Measurements from ENCODE around the gene SLC35B1. TPM values are rescaled to one million over a fixed set of nuclear protein-coding genes. Genes with fewer than 3 reads are reported as not detected.

SLC35B1 gene
- total RNA-seq, 3 donors from 2014 or later: 31.7 to 60.3 (median 41.5) TPM

- ATAC-seq (no peak), DNase-seq (no peak)
- Histone ChIP-seq H3K9me3 (no peaks in the 10 kb centered on the region), H3K36me3 (ENCODE audit: low read depth) (no peaks in the 10 kb centered on the region), H3K4me3 (no peak overlapping the region), H3K4me1 (ENCODE audit: low read depth) (no peaks in the 10 kb centered on the region)
- intact Hi-C loops (cut with DNase I, micrococcal nuclease): no loop called here
- TF ChIP-seq CTCF (IDR thresholded peaks at IDR 0.05): no peak
These were observed 18.9 kb downstream of the SLC35B1 start for GRCh38 chr17:49688848-49689247.

DNA sequence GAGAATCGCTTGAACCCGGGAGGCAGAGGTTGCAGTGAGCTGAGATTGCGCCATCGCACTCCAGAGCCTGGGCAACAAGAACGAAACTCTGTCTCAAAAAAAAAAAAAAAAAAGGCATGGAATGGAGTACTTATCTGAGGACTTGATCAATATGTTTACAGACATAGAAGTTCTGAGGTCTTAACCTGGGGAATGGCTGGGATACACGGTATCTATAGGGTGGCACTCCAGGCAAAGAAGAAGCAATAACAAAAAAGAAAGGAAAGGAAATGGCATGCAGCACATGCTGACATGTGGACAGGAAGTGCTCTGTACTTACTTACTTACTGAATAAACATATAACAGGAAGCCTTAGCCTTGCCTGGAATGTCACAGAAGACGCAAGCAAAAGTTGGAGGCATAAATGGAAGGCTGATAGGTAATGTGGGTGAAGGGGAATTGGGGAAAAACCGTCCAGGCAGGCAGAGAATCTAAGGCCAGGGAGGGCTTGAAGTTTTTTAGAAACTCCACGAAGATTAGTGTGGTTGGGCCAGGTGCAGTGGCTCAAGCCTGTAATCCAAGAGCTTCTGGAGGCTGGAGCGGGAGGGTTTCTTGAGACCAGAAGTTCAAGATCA, 19.8 kb downstream of the SLC35B1 start:
- no peak for TF ChIP-seq CTCF (IDR thresholded peaks at IDR 0.05)
- H3K36me3 ChIP-seq (ENCODE audit: low read depth): no peaks in the 10 kb centered on the region
- ATAC-seq (peak; percentile 77), DNase-seq (no peak)
- no peaks in the 10 kb centered on the region for H3K4me1 ChIP-seq (ENCODE audit: low read depth)
- no peaks in the 10 kb centered on the region for H3K9me3 ChIP-seq
- H3K4me3 ChIP-seq: no peak overlapping the region
- intact Hi-C loops (cut with DNase I, micrococcal nuclease): no loop called here

DNA sequence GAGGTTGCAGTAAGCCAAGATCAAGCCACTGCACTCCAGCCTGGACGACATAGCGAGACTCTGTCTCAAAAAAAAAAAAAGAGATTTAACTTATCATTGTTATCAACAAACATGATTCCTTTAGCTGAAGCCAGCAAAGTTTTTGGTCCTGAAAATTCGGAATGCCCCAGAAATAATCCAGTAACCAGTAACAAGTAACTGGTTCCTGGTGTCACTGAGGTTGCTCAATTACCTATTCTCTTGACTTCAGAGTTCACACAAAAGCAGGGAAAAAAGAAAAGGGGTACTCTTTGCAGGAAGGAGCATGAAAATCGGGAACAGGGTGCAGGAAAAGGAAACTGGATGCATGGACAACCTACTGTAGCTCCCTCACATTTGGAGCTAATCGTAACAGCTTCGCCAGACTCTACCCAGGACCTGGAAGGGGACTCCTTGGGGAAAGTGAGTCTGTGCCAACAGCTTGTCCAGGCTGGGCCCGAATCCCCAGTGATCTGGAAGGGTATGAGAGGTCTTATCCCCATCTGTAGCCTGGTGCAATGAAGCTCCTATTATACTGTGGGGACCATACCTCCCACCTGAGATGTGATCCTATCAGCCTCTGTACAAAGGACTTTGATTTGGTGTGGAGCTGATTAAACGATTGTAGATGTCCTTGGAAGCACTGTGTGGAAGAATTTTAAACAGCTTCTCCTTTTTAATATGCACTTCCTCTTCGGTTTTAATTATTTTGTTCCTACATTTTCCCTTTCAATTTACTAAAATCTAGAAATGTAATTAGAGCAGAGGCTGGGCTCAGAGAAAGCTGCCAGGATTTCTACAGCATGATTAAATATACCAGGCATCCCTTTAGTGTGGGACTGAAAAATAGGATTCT, 26.4 kb downstream of the SLC35B1 start:
- no peak for DNase-seq

GRCh38 chr17:49680314-49680713, 27.4 kb downstream of the SLC35B1 start:
- Histone ChIP-seq H3K4me1 (ENCODE audit: low read depth) (peaks cover 17% of the 10 kb centered on the region), H3K36me3 (ENCODE audit: low read depth) (peaks cover 3% of the 10 kb centered on the region), H3K9me3 (no peaks in the 10 kb centered on the region), H3K4me3 (no peak overlapping the region)
- intact Hi-C loops (cut with DNase I, micrococcal nuclease): no loop called here
- ATAC-seq (no peak), DNase-seq (no peak)
- TF ChIP-seq CTCF (IDR thresholded peaks at IDR 0.05): no peak

More for the DNA sequence above, 26.4 kb downstream of the SLC35B1 start:
- H3K4me1 ChIP-seq (ENCODE audit: low read depth): peaks cover 7% of the 10 kb centered on the region
- H3K36me3 ChIP-seq (ENCODE audit: low read depth): peaks cover 3% of the 10 kb centered on the region
- intact Hi-C loops (cut with DNase I, micrococcal nuclease): no loop called here
- no peak overlapping the region for H3K4me3 ChIP-seq
- TF ChIP-seq CTCF (IDR thresholded peaks at IDR 0.05): no peak
- H3K9me3 ChIP-seq: no peaks in the 10 kb centered on the region
- ATAC-seq: no peak

DNA sequence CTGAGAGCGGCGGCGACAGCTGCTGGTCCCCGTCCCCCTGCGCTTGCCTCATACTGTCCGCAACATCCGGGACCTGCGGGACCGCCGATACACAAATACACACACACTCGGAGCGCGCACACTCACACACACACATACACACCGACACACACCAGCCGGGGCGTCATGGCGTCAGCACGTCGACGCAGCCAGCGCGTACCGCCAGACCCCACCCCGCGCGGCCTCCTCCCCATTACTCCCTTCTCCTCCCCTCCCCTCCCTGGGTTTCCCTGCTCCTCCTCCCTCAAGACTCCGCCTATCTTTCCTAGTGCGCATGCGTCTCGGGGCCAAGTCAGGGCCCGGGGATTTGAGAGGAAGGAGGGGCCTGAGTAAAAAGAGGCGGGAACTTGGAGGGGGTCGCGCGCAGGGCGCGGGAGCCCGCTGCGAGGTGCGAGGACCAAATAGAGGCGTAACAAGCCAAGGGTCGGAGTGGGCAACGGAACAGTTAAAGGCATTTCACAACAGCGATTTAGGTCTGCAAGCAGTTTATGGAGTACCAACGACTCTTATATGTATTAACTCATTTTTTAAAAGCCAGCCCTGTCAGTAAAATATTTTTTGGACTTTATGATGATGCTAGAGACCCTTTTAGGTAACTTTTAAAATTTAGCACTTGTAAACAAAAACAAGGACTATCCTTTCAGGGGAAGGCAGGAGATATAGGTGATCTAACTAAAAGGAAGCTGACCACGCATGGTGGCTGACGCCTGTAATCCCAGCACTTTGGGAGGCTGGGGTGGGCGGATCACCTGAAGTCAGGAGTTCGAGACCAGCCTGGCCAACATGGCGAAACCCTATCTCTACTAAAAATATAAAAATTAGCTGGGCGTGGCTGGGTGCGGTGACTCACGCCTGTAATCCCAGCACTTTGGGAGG, 29.6 kb downstream of the SLC35B1 start, which contains the start of gene SPOP:
TSS of gene SPOP (minus strand) at position 165 of the 915 bp plus-strand sequence. CDS start 55,287 bp downstream, outside the sequence.
- H3K36me3 ChIP-seq (ENCODE audit: low read depth): peaks cover 3% of the 10 kb centered on the region
- ATAC-seq (peak; percentile 99), DNase-seq (peak; percentile 99 to 100 (median 100))
- peaks cover 30% of the 10 kb centered on the region for H3K4me1 ChIP-seq (ENCODE audit: low read depth)
- no peaks in the 10 kb centered on the region for H3K9me3 ChIP-seq
- intact Hi-C loops (cut with DNase I, micrococcal nuclease): no loop called here
- TF ChIP-seq CTCF (IDR thresholded peaks at IDR 0.05): no peak
- peak within 1 kb of the TSS; percentile 30 for H3K4me3 ChIP-seq

Data from mucosa of descending colon (tissue), 3 donors.